DOHH2 (cell line): ENCODE data around the gene DNAH7.

ENCODE experiments used
- H3F3A ChIP-seq: fragments of 200-600 bp; sonication (generic), shearing (Covaris generic); 2 replicates; pipeline ENCODE4 v1.6.0; 2016; ENCODE audit warnings: antibody characterized with exemption, mild to moderate bottlenecking; ENCODE audit not compliant: control insufficient read depth, insufficient read depth
- H3K27ac ChIP-seq: fragments of 200-600 bp; sonication (generic); 2 replicates; pipeline ENCODE4 v1.5.1; 2014; ENCODE audit warnings: low read depth, mild to moderate bottlenecking, low read length, moderate library complexity
- H3K27me3 ChIP-seq: fragments of 200-600 bp; sonication (generic); 2 replicates; pipeline ENCODE4 v1.6.1; 2014; ENCODE audit warnings: mild to moderate bottlenecking, low read length, mixed read lengths; ENCODE audit not compliant: control insufficient read depth
- H3K36me3 ChIP-seq: fragments of 200-600 bp; sonication (generic); 2 replicates; pipeline ENCODE4 v1.6.1; 2014; ENCODE audit warnings: mild to moderate bottlenecking, low read length, moderate library complexity, mixed read lengths; ENCODE audit not compliant: control insufficient read depth
- H3K4me1 ChIP-seq: fragments of 200-600 bp; sonication (generic); 2 replicates; pipeline ENCODE4 v1.6.1; 2014; ENCODE audit warnings: mild to moderate bottlenecking, low read length, mixed read lengths; ENCODE audit not compliant: control insufficient read depth
- H3K4me2 ChIP-seq: fragments of 200-600 bp; sonication (generic); 2 replicates; pipeline ENCODE4 v1.6.0; 2014; ENCODE audit warnings: mild to moderate bottlenecking, low read length, moderate library complexity
- H3K4me3 ChIP-seq: fragments of 200-600 bp; sonication (generic); 2 replicates; pipeline ENCODE4 v1.5.1; 2014; ENCODE audit warnings: mild to moderate bottlenecking, low read length, mixed read lengths
- H3K79me2 ChIP-seq: fragments of 200-600 bp; sonication (generic); 2 replicates; pipeline ENCODE4 v1.6.1; 2014; ENCODE audit warnings: mild to moderate bottlenecking, low read length, mixed read lengths; ENCODE audit not compliant: control insufficient read depth
- H3K9me2 ChIP-seq: fragments of 200-600 bp; sonication (generic); replicated peaks from 2 replicates; pipeline ENCODE4 v1.6.1; 2014; ENCODE audit warnings: mild to moderate bottlenecking, low read length, mixed read lengths; ENCODE audit not compliant: control insufficient read depth
- H3K9me3 ChIP-seq: fragments of 200-600 bp; sonication (generic); 2 replicates; pipeline ENCODE4 v1.6.1; 2014; ENCODE audit warnings: antibody characterized with exemption, low read length, mixed read lengths; ENCODE audit not compliant: control insufficient read depth, insufficient read depth
- H4K20me1 ChIP-seq: fragments of 200-600 bp; sonication (generic); 2 replicates; pipeline ENCODE4 v1.6.0; 2014; ENCODE audit warnings: low read depth, mild to moderate bottlenecking, antibody characterized with exemption, low read length, moderate library complexity; ENCODE audit not compliant: control insufficient read depth, insufficient read depth
- EZH2phosphoT487 ChIP-seq: fragments of 200-600 bp; sonication (generic); IDR thresholded peaks from 2 replicates; pipeline ENCODE4 v1.6.1; 2017; ENCODE audit warnings: borderline replicate concordance, mild to moderate bottlenecking, antibody characterized with exemption, low read length, moderate library complexity, mixed read lengths
- TF ChIP-seq, protein P1 (sequence below): fragments of 200-600 bp; sonication (generic); IDR thresholded peaks from one replicate; pipeline ENCODE4 v1.5.1; 2014; ENCODE audit warnings: antibody characterized with exemption, mild to moderate bottlenecking, low read depth, low read length; ENCODE audit not compliant: poor library complexity, severe bottlenecking

DNAH7 gene

DNA sequence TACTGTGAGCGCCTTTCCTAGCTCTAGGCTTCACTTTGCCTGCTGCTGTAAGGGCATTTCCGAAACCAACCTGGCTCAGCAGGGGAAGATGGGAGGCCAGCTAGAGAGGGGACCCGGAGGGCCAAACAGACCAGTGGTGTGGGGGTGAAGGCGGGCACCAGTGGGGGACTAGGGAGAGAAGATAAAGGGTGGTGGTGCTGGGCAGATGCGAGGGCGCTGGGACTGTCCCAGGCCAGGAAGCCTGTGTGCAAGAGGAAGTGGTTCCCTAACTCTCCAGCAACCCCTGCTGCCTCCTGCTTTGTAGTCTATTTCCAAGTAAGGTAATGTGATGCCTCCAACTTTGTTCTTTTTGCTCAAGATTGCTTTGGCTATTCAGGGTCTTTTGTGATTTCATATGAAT lies 73.1 kb downstream of the DNAH7 start:
- H3K27ac ChIP-seq: no peak overlapping the region
- TF ChIP-seq EZH2phosphoT487: no peak
- TF ChIP-seq, protein P1, sequence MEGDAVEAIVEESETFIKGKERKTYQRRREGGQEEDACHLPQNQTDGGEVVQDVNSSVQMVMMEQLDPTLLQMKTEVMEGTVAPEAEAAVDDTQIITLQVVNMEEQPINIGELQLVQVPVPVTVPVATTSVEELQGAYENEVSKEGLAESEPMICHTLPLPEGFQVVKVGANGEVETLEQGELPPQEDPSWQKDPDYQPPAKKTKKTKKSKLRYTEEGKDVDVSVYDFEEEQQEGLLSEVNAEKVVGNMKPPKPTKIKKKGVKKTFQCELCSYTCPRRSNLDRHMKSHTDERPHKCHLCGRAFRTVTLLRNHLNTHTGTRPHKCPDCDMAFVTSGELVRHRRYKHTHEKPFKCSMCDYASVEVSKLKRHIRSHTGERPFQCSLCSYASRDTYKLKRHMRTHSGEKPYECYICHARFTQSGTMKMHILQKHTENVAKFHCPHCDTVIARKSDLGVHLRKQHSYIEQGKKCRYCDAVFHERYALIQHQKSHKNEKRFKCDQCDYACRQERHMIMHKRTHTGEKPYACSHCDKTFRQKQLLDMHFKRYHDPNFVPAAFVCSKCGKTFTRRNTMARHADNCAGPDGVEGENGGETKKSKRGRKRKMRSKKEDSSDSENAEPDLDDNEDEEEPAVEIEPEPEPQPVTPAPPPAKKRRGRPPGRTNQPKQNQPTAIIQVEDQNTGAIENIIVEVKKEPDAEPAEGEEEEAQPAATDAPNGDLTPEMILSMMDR: no peak
- H4K20me1 ChIP-seq: no peaks in the 10 kb centered on the region
- no peaks in the 10 kb centered on the region for H3K9me3 ChIP-seq
- no peaks in the 10 kb centered on the region for H3K79me2 ChIP-seq
- H3K9me2 ChIP-seq: no peaks in the 10 kb centered on the region
- H3K4me3 ChIP-seq: no peak overlapping the region
- H3K4me1 ChIP-seq: no peaks in the 10 kb centered on the region
- no peaks in the 10 kb centered on the region for H3K36me3 ChIP-seq
- no peaks in the 10 kb centered on the region for H3F3A ChIP-seq
- no peaks in the 10 kb centered on the region for H3K27me3 ChIP-seq
- H3K4me2 ChIP-seq: no peak overlapping the region

DNA sequence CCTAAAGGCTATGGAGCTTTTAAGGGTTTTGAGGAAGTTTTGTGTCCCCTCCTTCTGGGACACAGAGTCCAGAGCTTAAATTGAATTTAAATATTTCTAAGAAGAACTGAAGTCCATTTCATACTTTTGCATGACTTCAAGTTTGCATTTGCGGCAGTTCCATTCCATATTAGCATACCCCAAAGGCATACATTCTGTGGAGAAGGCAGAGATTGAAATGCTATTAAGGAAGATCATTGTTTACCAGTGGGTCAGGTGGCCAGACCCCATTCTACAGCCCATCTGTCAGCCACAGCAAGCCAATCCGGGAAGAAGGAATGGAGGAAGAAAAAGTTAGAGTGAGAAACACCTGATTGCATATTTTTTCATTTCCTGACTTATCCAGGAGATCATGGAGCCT lies 75.0 kb downstream of the DNAH7 start:
- H3K27ac ChIP-seq: no peak overlapping the region
- H4K20me1 ChIP-seq: no peaks in the 10 kb centered on the region
- H3K27me3 ChIP-seq: no peaks in the 10 kb centered on the region
- H3K36me3 ChIP-seq: no peaks in the 10 kb centered on the region
- H3K9me2 ChIP-seq: no peaks in the 10 kb centered on the region
- H3K4me1 ChIP-seq: no peaks in the 10 kb centered on the region
- H3K4me3 ChIP-seq: no peak overlapping the region
- no peak overlapping the region for H3K4me2 ChIP-seq
- TF ChIP-seq EZH2phosphoT487: no peak
- TF ChIP-seq, protein P1: no peak
- H3K79me2 ChIP-seq: no peaks in the 10 kb centered on the region
- H3K9me3 ChIP-seq: no peaks in the 10 kb centered on the region
- H3F3A ChIP-seq: no peaks in the 10 kb centered on the region

DNA sequence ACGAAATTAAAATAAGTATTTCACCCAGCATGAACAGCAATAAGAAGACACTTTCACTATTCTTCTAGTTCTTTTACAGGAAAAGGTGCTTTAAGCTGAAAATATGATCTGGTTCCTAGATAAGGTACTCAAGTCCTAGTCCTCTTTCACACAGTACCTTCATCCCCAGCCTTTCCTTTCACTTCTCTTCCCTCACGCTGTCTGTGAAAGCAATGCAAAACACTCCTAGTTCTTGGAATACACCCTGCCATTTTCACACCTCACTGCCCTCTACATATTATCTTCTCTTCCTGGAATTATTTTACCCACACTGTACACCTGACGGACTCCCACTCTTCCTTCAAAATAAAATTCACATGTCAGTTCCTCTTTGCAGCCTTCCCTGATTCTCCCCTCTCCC lies 82.9 kb downstream of the DNAH7 start:
- TF ChIP-seq, protein P1: no peak
- no peak for TF ChIP-seq EZH2phosphoT487
- Histone ChIP-seq H3K27me3 (peaks cover 3% of the 10 kb centered on the region; the same call in 1 of the 2 replicates), H3K27ac (no peak overlapping the region), H3F3A (no peaks in the 10 kb centered on the region), H4K20me1 (no peaks in the 10 kb centered on the region), H3K4me1 (no peaks in the 10 kb centered on the region), H3K4me2 (no peak overlapping the region), H3K4me3 (no peak overlapping the region), H3K36me3 (no peaks in the 10 kb centered on the region), H3K9me2 (no peaks in the 10 kb centered on the region), H3K79me2 (no peaks in the 10 kb centered on the region), H3K9me3 (no peaks in the 10 kb centered on the region)
